Panc1 (cell line): ENCODE results near the gene FGR. TPM values are rescaled to one million over a fixed set of nuclear protein-coding genes. Genes with fewer than 3 reads are reported as not detected.

Experiments
- ATAC-seq: fragments of 200-7000 bp; cut with Tn5 transposase; 2 replicates; pipeline ENCODE4 v1.9.1; 2020; ENCODE audit warnings: mild to moderate bottlenecking, moderate library complexity
- BruUV-seq: library from RNA; stranded (reverse); fragments of 400-500 nt; replicated peaks from 2 replicates; lab custom pipeline; 2021; lab: Mats Ljungman, UMichigan
- CTCF ChIA-PET: fragments of 300-600 bp; sonication (Branson Sonifier 250); formaldehyde crosslinking; loops from one replicate; lab custom pipeline; 2022; ENCODE audit warnings: antibody characterized with exemption; lab: Charles Lee
- POLR2A ChIA-PET: fragments of 300-600 bp; sonication (Branson Sonifier 250); formaldehyde crosslinking; loops from one replicate; lab custom pipeline; 2022; ENCODE audit warnings: antibody characterized with exemption; lab: Charles Lee
- DNase-seq: peaks from one replicate; pipeline ENCODE4 v3.0.0-alpha.2; 2010; ENCODE audit warnings: low read depth, low spot score
- H3K27ac ChIP-seq: 2 replicates; pipeline ENCODE4 v1.5.1; 2011; ENCODE audit warnings: mild to moderate bottlenecking, low read length, inconsistent platforms
- H3K27me3 ChIP-seq: fragments of 200-500 bp; sonication (Bioruptor generic); 2 replicates; pipeline ENCODE4 v1.6.0; 2014; ENCODE audit warnings: low read length, inconsistent platforms; ENCODE audit not compliant: control insufficient read depth, insufficient read depth
- H3K36me3 ChIP-seq: fragments of 200-500 bp; sonication (Bioruptor generic); 2 replicates; pipeline ENCODE4 v1.5.1; 2014; ENCODE audit warnings: inconsistent platforms, mild to moderate bottlenecking, low read length, moderate library complexity; ENCODE audit not compliant: control insufficient read depth, insufficient read depth
- H3K4me1 ChIP-seq: 2 replicates; pipeline ENCODE4 v1.5.1; 2011; ENCODE audit warnings: inconsistent platforms, mild to moderate bottlenecking, low read length, moderate library complexity; ENCODE audit not compliant: control insufficient read depth, insufficient read depth
- H3K4me3 ChIP-seq, 2 experiments: 2 replicates each; pipeline ENCODE4 v1.5.1; 2011 to 2012; ENCODE audit warnings: low read depth in 2 of 2, low read length in 2 of 2, mild to moderate bottlenecking in 2 of 2, inconsistent platforms in 1 of 2, moderate library complexity in 1 of 2
- H3K9me3 ChIP-seq: fragments of 200-500 bp; sonication (Bioruptor generic); 2 replicates; pipeline ENCODE4 v1.5.1; 2014; ENCODE audit warnings: low read depth, mild to moderate bottlenecking, inconsistent platforms, low read length, moderate library complexity; ENCODE audit not compliant: control insufficient read depth, insufficient read depth
- CTCF ChIP-seq: fragments of 450-650 bp; IDR thresholded peaks from 2 replicates; pipeline ENCODE4 v1.5.1; 2017; ENCODE audit warnings: mild to moderate bottlenecking
- POLR2AphosphoS5 ChIP-seq: IDR thresholded peaks from 2 replicates; pipeline ENCODE4 v1.6.1; 2012; ENCODE audit warnings: mild to moderate bottlenecking, low read depth, low read length, moderate library complexity
- REST ChIP-seq, 2 experiments: IDR thresholded peaks; 2 replicates each; pipeline ENCODE4 v1.6.1; 2011 to 2012; ENCODE audit warnings: low read depth in 2 of 2, control low read depth in 1 of 2, low read length in 1 of 2, mild to moderate bottlenecking in 1 of 2, moderate library complexity in 1 of 2; ENCODE audit not compliant: insufficient read depth in 1 of 2
- SIN3A ChIP-seq: IDR thresholded peaks from 2 replicates; pipeline ENCODE4 v1.6.1; 2012; ENCODE audit warnings: low read depth, mild to moderate bottlenecking, low read length, moderate library complexity, borderline replicate concordance; ENCODE audit not compliant: insufficient read depth
- in situ Hi-C: cut with HindIII; loops from 2 replicates; pipeline ENCODE4 v1.10.0; 2016; ENCODE audit warnings: low sequenced_read_pairs, low pct_unique_long_range_greater_than_20kb
- intact Hi-C: fragments of 100-400 bp; cut with micrococcal nuclease; formaldehyde crosslinking; loops from one replicate; pipeline ENCODE4 v1.10.0; 2022; ENCODE audit not compliant: unreplicated experiment
- total RNA-seq: library from RNA; stranded (reverse); gene quantifications from one replicate; pipeline ENCODE4 v1.2.1, GENCODE V29; 2021; ENCODE audit not compliant: unreplicated experiment

Gene FGR
- total RNA-seq, 1 experiment from 2014 or later = 0.18 TPM

GRCh38 chr1:27575840-27576331 lies 59.1 kb downstream of the FGR start:
- peak overlapping the region; percentile 85 for H3K27ac ChIP-seq
- peaks cover 59% of the 10 kb centered on the region for H3K4me1 ChIP-seq
- H3K9me3 ChIP-seq = no peaks in the 10 kb centered on the region
- intact Hi-C loops (no loop called here), in situ Hi-C loops (no loop called here)
- BruUV-seq = no TSS peak
- DNase-seq = no peak
- no peaks in the 10 kb centered on the region for H3K36me3 ChIP-seq
- ChIA-PET POLR2A (no interaction called here), CTCF (interaction anchor here (0.6 to 1.2 kb wide), 3 partner anchors 13 to 269 kb away, joined by 5 to 11 read pairs (median 6); no protein-coding TSS in a partner anchor)
- peak; percentile 43 for ATAC-seq
- peak overlapping the region; percentile 36 to 56 for H3K4me3 ChIP-seq
- no peak for TF ChIP-seq CTCF
- no peak for TF ChIP-seq SIN3A
- TF ChIP-seq REST (IDR thresholded peaks at IDR 0.05; ENCODE audit: insufficient read depth in 1 of 2, low read depth in 2 of 2, low read length in 1 of 2) = no peak
- H3K27me3 ChIP-seq = no peaks in the 10 kb centered on the region

- in situ Hi-C loops = no loop called here
- no TSS peak for BruUV-seq
Measured at GRCh38 chr1:27574871-27575831, 59.8 kb downstream of the FGR start.

More at GRCh38 chr1:27574871-27575831, 59.8 kb downstream of the FGR start:
- POLR2A ChIA-PET = interaction anchor here (0.6 to 0.8 kb wide), 3 partner anchors 9 to 19 kb away, joined by 3 to 4 read pairs (median 3); no protein-coding TSS in a partner anchor
- Histone ChIP-seq H3K4me1 (peaks cover 67% of the 10 kb centered on the region), H3K27me3 (no peaks in the 10 kb centered on the region), H3K27ac (peak overlapping the region; percentile 91), H3K9me3 (no peaks in the 10 kb centered on the region), H3K36me3 (no peaks in the 10 kb centered on the region), H3K4me3 (peak overlapping the region; percentile 36 to 56)
- CTCF ChIA-PET = interaction anchor here (0.6 to 1.2 kb wide), 5 partner anchors 13 to 268 kb away, joined by 4 to 11 read pairs (median 5); no protein-coding TSS in a partner anchor
- ATAC-seq (peak; percentile 62), DNase-seq (no peak)
- TF ChIP-seq SIN3A (peak; percentile 44; the same call in 1 of the 2 replicates), POLR2AphosphoS5 (peak; percentile 19), CTCF (peak; percentile 79), REST (IDR thresholded peaks at IDR 0.05; ENCODE audit: insufficient read depth in 1 of 2, low read depth in 2 of 2, low read length in 1 of 2) (no peak)
- intact Hi-C loops = no loop called here
